ENCODE measurements around the gene ATXN1. TPM values are rescaled to one million over a fixed set of nuclear protein-coding genes. Genes with fewer than 3 reads are reported as not detected.

Gene ATXN1
- polyA plus RNA-seq, 1 of the 3 experiments (the other 2 are of a cell fraction), result 7.9 TPM

DNA sequence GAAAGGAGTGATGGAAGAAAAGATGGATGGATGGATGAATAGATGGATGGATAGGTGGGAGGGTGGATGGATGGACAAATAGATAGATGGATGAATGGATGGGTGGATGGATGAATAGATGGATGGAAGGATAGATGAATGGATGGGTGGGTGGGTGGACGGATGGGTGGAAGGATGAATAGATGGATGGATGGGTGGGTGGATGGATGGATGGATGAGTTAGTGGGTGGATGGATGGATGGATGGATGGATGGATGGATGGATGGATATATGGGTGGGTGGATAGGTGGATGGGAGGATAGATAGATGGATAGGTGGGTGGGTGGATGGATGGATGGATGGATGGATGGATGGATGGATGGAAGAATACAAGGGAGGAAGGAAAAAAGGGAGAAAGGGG is 82.2 kb downstream of the ATXN1 start:
- no peak overlapping the region for H3K4me2 ChIP-seq
- peaks cover 3 to 20% of the 10 kb centered on the region in 2 experiments; a peak in 3 of 4 replicates for H3K4me1 ChIP-seq (ENCODE audit: control insufficient read depth in 1 of 2, insufficient read depth in 2 of 2, low read depth in 1 of 2, low read length in 1 of 2)
- H3K27ac ChIP-seq (ENCODE audit: low read depth in 2 of 2, low read length in 1 of 2), result no peak overlapping the region
- H3K79me2 ChIP-seq (ENCODE audit: insufficient read depth), result peaks cover 39% of the 10 kb centered on the region
- H3K9me2 ChIP-seq, result no peaks in the 10 kb centered on the region
- POLR2A ChIA-PET, result no interaction called here
- peaks cover 8% of the 10 kb centered on the region for H4K20me1 ChIP-seq (ENCODE audit: insufficient read depth)
- TF ChIP-seq TAF1 (IDR thresholded peaks at IDR 0.05; ENCODE audit: borderline replicate concordance, low read depth, low read length), result no peak
- no peak for TF ChIP-seq MEF2A (IDR thresholded peaks at IDR 0.05; ENCODE audit: borderline replicate concordance, low read depth)
- no peak for TF ChIP-seq EZH2phosphoT487 (IDR thresholded peaks at IDR 0.05; ENCODE audit: borderline replicate concordance, low read depth)
- TF ChIP-seq, protein P1, sequence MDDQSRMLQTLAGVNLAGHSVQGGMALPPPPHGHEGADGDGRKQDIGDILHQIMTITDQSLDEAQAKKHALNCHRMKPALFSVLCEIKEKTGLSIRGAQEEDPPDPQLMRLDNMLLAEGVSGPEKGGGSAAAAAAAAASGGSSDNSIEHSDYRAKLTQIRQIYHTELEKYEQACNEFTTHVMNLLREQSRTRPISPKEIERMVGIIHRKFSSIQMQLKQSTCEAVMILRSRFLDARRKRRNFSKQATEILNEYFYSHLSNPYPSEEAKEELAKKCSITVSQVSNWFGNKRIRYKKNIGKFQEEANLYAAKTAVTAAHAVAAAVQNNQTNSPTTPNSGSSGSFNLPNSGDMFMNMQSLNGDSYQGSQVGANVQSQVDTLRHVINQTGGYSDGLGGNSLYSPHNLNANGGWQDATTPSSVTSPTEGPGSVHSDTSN (IDR thresholded peaks at IDR 0.05), result no peak
- TF ChIP-seq, protein P2, sequence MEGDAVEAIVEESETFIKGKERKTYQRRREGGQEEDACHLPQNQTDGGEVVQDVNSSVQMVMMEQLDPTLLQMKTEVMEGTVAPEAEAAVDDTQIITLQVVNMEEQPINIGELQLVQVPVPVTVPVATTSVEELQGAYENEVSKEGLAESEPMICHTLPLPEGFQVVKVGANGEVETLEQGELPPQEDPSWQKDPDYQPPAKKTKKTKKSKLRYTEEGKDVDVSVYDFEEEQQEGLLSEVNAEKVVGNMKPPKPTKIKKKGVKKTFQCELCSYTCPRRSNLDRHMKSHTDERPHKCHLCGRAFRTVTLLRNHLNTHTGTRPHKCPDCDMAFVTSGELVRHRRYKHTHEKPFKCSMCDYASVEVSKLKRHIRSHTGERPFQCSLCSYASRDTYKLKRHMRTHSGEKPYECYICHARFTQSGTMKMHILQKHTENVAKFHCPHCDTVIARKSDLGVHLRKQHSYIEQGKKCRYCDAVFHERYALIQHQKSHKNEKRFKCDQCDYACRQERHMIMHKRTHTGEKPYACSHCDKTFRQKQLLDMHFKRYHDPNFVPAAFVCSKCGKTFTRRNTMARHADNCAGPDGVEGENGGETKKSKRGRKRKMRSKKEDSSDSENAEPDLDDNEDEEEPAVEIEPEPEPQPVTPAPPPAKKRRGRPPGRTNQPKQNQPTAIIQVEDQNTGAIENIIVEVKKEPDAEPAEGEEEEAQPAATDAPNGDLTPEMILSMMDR (IDR thresholded peaks at IDR 0.05), result no peak
- no peak for TF ChIP-seq FOSL2 (IDR thresholded peaks at IDR 0.05; ENCODE audit: borderline replicate concordance, low read depth)
- no peak for TF ChIP-seq NRF1 (IDR thresholded peaks at IDR 0.05; ENCODE audit: low read depth, low read length)
- no peak for TF ChIP-seq RAD21 (IDR thresholded peaks at IDR 0.05; ENCODE audit: low read length)
- WGBS (ENCODE audit: low lambda C conversion rate), result 91% methylated on average over 1 of the region's 1 CpG
- peaks cover 30% of the 10 kb centered on the region for H3F3A ChIP-seq (replicated peaks; ENCODE audit: insufficient read depth)
- no peak overlapping the region for H2AFZ ChIP-seq (ENCODE audit: low read depth)
- no peaks in the 10 kb centered on the region for H3K9me3 ChIP-seq
- H3K36me3 ChIP-seq (replicated peaks in 1 of 2; ENCODE audit: control insufficient read depth in 1 of 2, insufficient read depth in 2 of 2, low read length in 1 of 2), result peaks cover 0 to 8% of the 10 kb centered on the region in 2 experiments
- H3K4me3 ChIP-seq (ENCODE audit: low read depth in 2 of 2, low read length in 1 of 2), result no peak overlapping the region
- H3K27me3 ChIP-seq (ENCODE audit: insufficient read depth), result no peaks in the 10 kb centered on the region
- DNase-seq, result no peak
- no peak overlapping the region for H3K9ac ChIP-seq
- CTCF ChIA-PET, result no interaction called here

DNA sequence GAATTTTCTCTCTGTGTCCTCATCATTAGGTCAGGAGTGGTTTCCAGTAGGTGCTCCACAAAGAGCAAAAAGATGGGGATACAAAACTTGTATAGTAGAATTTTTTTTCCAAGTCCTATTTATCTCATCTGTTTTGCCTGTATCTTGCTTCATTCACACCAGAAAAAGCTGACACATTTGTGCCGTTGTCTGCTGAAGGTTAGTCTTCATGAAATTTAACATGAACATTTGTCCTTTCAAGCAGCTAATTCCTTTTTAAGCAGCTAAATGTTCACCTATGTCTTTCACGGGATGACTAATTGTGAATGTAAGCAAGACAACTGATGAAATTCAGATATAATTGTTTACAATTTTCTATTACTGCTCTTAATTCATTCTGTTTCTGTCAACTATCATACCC is 83.8 kb downstream of the ATXN1 start:
- Histone ChIP-seq H3K4me3 (ENCODE audit: low read depth in 2 of 2, low read length in 1 of 2) (no peak overlapping the region), H3K27me3 (ENCODE audit: insufficient read depth) (no peaks in the 10 kb centered on the region), H2AFZ (ENCODE audit: low read depth) (no peak overlapping the region), H3F3A (replicated peaks; ENCODE audit: insufficient read depth) (peaks cover 25% of the 10 kb centered on the region), H4K20me1 (ENCODE audit: insufficient read depth) (peaks cover 4% of the 10 kb centered on the region), H3K9ac (no peak overlapping the region), H3K79me2 (ENCODE audit: insufficient read depth) (peaks cover 54% of the 10 kb centered on the region), H3K9me2 (no peaks in the 10 kb centered on the region), H3K36me3 (replicated peaks in 1 of 2; ENCODE audit: control insufficient read depth in 1 of 2, insufficient read depth in 2 of 2, low read length in 1 of 2) (peaks cover 0 to 8% of the 10 kb centered on the region in 2 experiments), H3K4me2 (no peak overlapping the region), H3K9me3 (no peaks in the 10 kb centered on the region), H3K4me1 (ENCODE audit: control insufficient read depth in 1 of 2, insufficient read depth in 2 of 2, low read depth in 1 of 2, low read length in 1 of 2) (peaks cover 0 to 15% of the 10 kb centered on the region in 2 experiments; a peak in 2 of 4 replicates), H3K27ac (ENCODE audit: low read depth in 2 of 2, low read length in 1 of 2) (no peak overlapping the region)
- TF ChIP-seq TAF1 (IDR thresholded peaks at IDR 0.05; ENCODE audit: borderline replicate concordance, low read depth, low read length) (no peak), YY1 (IDR thresholded peaks at IDR 0.05; ENCODE audit: low read depth) (no peak)
- TF ChIP-seq, protein P2 (IDR thresholded peaks at IDR 0.05), result no peak
- CTCF ChIA-PET, result no interaction called here
- WGBS (ENCODE audit: low lambda C conversion rate), result 62% methylated on average over 2 of the region's 2 CpGs
- POLR2A ChIA-PET, result no interaction called here
- DNase-seq, result no peak

Data from SK-N-SH (cell line).